Fibroblast of the aortic adventitia (primary cell): Measurements from ENCODE around the gene PBLD. TPM values are rescaled to one million over a fixed set of nuclear protein-coding genes. Genes with fewer than 3 reads are reported as not detected.

Source experiments
- DNase-seq: peaks from one replicate; pipeline ENCODE4 v3.0.0-alpha.2; 2010; ENCODE audit warnings: low read depth
- H3K4me3 ChIP-seq: 2 replicates; pipeline ENCODE4 v1.5.1; 2011; ENCODE audit warnings: low read depth, mild to moderate bottlenecking, control low read depth, low read length, moderate library complexity
- total RNA-seq: library from RNA; depleted of rRNA; stranded (reverse); fragments of >200 nt; gene quantifications from 2 replicates; pipeline ENCODE4 v1.2.3, GENCODE V29; 2012; ENCODE audit warnings: low replicate concordance
- TF ChIP-seq, protein P1 (sequence below): IDR thresholded peaks from 2 replicates; pipeline ENCODE4 v1.5.1; 2011; ENCODE audit warnings: mild to moderate bottlenecking, low read length, control low read depth, inconsistent platforms; ENCODE audit not compliant: insufficient read depth

PBLD gene
- total RNA-seq, 1 donor, result 6.6 TPM

DNA sequence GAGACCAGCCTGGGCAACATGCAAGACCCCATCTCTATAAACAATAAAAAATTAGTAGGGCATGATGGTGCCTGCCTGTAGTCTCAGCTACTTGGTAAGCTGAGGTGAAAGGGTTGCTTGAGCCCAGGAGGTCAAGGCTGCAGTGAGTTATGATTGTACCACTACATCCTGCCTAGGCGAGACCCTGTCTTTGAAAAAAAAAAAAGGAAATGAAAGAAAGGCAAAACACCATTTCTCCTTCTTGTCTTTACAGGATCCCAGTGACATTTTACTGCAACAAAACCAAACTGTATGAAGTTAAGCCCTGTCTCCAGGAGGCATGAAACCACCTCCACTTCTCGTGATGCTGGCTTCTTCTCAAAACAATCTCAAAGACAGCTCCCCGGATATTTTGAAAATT lies 29.9 kb upstream of the PBLD start:
- TF ChIP-seq, protein P1, sequence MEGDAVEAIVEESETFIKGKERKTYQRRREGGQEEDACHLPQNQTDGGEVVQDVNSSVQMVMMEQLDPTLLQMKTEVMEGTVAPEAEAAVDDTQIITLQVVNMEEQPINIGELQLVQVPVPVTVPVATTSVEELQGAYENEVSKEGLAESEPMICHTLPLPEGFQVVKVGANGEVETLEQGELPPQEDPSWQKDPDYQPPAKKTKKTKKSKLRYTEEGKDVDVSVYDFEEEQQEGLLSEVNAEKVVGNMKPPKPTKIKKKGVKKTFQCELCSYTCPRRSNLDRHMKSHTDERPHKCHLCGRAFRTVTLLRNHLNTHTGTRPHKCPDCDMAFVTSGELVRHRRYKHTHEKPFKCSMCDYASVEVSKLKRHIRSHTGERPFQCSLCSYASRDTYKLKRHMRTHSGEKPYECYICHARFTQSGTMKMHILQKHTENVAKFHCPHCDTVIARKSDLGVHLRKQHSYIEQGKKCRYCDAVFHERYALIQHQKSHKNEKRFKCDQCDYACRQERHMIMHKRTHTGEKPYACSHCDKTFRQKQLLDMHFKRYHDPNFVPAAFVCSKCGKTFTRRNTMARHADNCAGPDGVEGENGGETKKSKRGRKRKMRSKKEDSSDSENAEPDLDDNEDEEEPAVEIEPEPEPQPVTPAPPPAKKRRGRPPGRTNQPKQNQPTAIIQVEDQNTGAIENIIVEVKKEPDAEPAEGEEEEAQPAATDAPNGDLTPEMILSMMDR, result no peak
- H3K4me3 ChIP-seq, result no peak overlapping the region
- DNase-seq, result no peak

DNA sequence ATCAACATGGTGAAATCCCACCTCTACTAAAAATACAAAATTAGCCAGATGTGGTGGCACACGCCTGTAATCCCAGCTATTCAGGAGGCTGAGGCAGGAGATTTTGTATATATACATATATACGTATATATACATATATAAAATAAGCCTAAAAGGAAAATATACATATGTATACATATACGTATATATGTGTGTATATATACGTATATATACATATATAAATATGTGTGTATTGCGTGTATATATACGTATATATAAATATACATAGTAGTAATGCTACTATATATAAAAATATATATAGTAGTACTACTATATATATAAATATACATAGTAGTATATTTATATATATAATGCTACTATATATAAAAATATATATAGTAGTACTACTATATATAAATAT lies 26.5 kb upstream of the PBLD start:
- H3K4me3 ChIP-seq, result no peak overlapping the region
- no peak for DNase-seq
- TF ChIP-seq, protein P1, result no peak

DNA sequence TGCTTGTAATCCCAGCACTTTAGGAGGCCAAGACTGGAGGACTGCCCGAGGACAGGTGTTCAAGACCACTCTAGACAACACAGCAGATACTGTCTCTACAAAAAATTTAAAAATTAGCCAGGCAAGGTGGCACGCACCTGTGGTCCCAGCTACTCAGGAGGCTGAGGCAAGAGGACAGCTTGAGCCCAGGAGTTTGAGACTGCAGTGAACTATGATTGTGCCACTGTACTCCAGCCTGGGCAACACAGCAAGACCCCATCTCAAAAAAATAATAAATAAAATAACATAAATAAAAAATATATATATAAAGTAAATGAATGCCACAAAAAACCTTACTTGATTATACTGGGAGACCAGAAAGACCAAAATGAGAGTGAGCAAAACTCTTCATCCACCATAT lies 20.8 kb upstream of the PBLD start:
- DNase-seq, result no peak
- TF ChIP-seq, protein P1, result no peak
- H3K4me3 ChIP-seq, result no peak overlapping the region

DNA sequence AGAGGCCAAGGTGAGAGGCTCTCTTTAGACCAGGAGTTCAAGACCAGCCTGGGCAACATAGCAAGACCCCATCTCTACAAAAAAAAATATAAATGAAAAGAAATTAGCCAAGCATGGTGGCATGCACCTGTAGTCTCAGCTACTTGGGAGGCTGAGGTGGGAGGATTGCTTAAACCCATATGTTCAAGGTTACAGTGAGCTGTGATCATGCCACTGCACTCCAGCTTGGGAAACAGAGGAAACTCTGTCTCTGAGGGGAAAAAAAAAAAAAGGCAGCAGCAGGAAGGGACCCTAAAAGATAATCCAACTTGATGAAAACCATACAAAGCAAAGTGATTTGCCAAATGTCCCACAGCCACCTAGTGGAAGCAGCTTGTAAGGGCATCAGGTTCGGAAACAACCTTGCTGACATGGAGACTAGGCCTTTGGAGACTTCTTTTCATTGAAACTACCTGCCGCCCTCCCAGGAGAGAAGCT lies 15.6 kb upstream of the PBLD start:
- H3K4me3 ChIP-seq, result no peak overlapping the region
- TF ChIP-seq, protein P1, result peak; percentile 88
- peak; percentile 60 for DNase-seq

- DNase-seq, result no peak
- H3K4me3 ChIP-seq, result no peak overlapping the region
- TF ChIP-seq, protein P1, result no peak
Observed at GRCh38 chr10:68346774-68347173, 14.0 kb upstream of the PBLD start.

DNA sequence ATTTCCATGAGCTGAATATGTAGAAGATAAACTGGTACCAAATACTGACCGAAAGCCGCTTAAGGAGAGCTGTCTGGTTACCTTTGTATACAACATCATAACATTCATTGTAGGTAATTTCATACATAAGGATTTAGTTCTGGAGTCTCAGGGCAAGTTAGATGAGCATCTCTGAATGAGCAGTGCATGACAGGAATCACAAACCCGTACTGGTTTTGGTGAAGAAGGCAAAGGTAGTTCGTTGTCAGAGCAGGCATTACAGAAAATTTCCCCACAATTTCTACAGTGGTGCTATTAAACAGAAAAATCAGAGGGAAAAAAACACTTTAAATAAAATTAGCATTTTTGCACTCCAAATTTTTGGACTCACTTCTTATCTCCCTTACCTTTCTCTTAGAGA lies 12.9 kb upstream of the PBLD start:
- TF ChIP-seq, protein P1, result no peak

DNA sequence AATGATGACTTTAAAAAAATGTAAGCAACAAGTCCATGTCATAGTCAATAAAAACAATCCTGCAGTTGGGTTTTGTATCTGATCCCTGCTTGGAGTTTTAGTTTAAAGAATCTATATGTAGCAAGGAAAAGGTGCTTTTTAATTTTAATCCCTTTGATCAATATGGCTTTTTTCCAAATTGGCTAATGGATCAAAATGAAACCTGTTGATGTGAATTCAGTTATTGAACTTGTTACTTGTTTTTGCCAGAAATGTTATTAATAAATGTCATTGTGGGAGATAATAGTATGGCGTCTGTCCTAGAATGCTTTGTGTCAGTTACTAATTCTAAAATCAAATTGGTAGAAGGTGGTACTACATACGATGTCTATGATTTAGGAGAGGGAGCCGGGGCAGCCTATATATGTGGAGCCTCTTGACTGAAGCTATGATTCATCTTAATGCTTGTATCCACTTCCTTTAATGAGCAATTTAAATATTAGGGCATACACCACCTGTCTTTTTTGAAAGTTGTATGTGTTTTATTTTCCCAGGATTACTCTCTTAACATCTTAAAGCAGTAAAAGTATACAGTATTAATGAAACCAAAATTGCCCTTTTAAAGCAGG lies 10.3 kb upstream of the PBLD start:
- no peak overlapping the region for H3K4me3 ChIP-seq
- DNase-seq, result no peak
- TF ChIP-seq, protein P1, result no peak

More for the DNA sequence above, 12.9 kb upstream of the PBLD start:
- H3K4me3 ChIP-seq, result no peak overlapping the region
- no peak for DNase-seq
